ENCODE data around the gene LYPD6. TPM values are rescaled to one million over a fixed set of nuclear protein-coding genes. Genes with fewer than 3 reads are reported as not detected.
"Not testable (repeated sequence)": the region's sequence is repeated elsewhere in the genome, so short reads cannot be mapped to it uniquely, and the experiment has no call there.

Gene LYPD6, protein sequence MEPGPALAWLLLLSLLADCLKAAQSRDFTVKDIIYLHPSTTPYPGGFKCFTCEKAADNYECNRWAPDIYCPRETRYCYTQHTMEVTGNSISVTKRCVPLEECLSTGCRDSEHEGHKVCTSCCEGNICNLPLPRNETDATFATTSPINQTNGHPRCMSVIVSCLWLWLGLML
- total RNA-seq: not detected

DNA sequence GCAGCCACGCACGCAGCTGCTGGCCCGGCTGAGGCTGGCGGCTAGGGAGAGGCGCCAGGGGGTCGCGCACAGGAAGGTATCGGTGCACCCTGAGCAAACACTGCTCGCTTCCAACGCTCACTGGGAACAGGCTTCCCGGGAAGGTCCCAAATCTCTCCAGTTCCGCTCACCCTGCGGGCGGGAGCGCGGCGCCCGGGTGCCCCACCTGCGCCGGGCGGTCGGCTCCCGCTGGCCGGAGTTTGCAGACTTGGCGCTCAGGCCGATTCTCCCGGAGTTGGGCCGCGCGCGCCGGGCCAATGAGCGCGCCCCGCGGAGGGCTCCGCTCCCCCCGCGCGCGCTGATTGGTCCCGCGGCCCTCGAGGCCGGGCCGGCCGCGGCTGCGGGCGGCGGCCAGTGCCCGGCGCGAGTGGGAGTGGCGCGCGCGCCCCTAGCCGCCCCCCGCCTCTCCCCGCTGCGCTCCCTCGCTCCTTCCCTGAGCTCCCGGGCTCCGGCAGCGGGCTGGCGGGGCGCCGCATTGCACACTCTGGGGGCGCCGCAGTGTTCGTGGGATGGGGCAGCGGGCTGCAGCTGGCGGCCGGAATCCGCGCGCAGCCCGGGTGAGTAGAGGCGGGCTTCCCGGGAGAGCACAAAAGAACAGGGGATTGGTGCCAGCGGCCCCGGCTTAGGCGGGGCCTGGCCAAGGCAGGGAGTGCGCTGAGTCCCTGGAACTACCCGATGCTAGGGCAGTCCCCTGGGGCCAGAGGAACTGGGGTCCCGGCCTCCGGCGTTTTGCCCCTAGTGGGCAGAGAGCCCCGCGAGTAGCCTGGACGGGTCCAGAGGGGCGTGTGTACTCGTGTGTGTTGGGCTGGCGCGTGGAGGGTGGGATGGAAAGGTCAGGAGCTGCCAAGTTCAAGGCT lies at the start of gene LYPD6:
TSS of gene LYPD6 (plus strand) at position 461 of the 896 bp plus-strand sequence. CDS start 107,122 bp downstream, outside the sequence.
- DNase-seq: no peak

DNA sequence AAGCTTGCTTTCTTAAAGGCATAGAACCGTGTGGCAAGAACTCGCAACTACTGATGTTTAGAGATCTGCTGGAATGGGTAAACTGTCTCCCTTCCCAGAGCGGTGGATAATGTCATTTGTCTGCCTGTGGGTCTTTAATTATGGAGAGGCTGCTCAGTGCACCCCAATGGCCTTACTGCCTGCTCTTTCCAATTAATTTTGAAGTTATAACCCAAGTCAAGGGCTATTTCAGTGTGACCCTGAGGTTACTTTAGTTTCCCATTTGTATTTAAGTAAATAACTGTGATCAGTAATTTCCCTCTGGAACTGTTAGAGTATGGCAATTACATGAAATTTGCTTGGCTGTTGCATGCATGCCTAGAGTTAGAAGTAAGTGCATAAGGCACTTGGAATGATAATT lies 48.9 kb upstream of the LYPD6 start:
- DNase-seq: no peak

DNA sequence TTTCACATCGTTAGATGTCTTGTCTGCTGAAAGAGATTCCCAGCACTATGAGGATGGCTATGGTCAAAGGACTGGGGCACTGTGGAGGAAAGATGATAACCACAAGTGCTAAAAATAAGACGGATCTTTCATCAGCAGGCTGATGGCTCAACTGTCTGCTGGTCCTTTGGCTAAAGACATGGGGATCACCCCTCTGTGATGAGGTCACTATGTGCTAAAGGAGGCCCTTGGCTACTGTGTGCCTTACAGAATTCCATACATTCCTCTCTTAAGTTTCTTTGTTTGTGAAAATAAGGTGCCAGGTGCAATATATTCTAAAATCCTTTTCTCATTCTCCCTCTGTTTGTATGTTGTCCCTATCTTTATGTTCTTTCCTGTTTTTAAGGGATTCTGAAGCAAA lies 39.7 kb upstream of the LYPD6 start:
- no peak for DNase-seq

DNA sequence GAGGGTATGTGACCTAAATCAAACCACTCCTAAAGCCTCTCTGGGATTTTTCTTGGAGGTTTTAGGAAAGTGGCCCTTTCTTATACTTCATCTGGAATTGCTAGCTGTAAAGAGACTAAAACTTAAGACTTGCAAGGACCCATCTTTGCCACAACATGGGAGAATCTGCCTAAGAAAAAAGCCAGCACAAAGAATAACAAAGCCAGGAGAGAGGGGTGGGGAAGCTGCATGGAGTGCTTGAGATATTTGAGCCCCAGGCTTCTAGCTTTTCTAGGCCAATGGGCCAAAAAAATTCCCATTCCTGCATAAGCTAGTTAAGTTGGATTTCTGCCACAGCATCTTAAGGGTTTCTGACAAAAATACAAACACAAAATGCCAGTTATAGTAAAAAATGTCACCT lies 38.5 kb upstream of the LYPD6 start:
- DNase-seq: no peak

DNA sequence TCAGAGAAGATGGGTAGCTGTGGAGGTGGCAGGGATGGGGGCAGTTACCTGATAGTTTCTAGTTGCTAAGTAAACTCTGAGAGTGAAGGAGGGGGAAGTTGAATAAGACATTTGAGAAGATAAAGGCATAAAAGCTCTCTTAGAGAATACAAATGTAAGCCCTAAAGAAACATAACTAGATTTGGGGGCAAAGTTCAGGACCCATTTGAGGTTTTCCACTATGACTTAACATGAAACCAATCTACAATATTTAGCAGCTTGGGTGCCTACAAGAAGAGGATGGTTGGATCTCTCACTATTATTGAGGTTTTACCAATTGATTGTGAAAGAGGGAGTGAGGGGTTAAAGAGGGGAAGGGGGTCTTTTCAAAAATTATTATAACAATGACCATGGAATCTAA lies 34.4 kb upstream of the LYPD6 start:
- no peak for DNase-seq

DNA sequence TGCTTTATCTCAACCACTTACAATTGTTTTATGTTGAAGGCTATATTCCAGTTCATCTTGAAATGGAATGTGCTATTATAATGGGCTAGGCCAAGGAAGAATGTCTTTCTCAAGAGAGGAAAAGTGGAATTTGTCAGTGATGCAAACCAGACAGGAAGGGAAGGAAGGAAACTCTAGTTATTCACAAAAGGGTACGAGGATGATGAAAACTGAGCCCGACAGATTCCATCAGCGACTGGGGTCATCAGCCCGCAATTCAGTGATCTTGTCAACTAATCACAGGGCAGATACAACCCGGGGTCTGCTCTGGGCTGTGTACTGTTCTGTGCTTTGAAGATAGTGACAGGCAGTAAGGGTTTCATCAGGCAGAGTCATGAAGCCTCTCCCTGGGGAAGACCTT lies 23.4 kb upstream of the LYPD6 start:
- no peak for DNase-seq

DNA sequence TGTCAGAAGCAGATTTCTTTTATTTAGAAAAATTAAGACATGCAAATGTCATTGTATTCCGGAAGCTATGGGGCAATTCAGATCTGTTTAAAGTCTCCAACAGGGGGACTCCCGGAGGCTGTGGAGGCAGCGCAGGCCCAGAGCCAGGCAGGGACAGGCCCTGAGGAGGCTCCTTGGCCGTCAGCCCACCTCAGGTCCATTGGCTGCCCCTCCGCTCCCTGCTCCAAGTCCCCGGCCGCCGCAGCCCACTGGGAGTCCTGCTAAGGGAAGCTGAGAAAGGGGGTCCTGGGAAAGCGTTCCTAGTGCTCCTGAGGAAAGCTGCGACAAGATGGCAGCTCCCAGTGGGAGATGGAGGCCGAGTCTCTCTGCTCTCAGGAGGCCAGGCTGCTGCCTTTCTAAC lies 20.0 kb upstream of the LYPD6 start:
- DNase-seq: no peak

DNA sequence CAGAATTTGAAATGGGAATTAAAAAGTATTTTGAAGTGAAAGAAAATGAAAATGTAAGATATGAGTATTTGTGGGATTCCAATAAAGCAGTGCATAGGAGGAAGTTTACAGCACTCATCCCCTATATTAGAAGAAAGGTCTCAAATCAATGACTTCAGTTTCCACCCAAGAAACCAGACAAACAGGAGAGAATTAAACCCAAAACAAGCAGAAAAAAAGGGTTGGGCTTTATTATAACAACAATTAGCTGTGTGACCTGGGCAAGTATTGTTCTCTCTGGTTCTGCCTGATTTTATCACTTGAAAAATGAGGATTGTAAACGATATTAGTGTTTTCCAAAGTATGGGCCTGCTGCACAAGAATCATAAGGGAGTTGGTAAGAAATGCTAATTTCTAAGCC lies 18.3 kb upstream of the LYPD6 start:
- no peak for DNase-seq

DNA sequence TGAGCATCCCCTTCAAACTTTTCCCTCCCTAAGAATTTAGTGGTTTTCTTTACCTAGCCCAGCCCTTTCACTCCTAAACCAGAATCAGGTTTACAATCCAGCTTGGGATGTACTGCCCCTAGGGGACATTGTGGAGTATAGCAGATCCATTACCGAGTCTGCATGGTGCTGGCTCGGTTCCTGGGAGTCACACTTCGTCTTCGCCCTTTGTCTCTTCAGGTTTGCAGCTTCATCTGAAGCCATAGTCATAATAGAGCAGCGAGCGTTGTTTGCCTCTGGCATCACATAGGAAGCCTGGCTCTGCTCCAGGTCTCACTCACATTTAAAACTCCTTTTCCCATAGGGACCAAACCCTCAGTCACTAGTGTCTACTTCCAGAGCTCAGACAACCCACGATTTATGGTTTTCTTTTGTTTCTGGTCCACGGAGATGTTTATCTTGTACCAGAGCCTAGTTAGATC lies 16.8 kb upstream of the LYPD6 start:
- no peak for DNase-seq

DNA sequence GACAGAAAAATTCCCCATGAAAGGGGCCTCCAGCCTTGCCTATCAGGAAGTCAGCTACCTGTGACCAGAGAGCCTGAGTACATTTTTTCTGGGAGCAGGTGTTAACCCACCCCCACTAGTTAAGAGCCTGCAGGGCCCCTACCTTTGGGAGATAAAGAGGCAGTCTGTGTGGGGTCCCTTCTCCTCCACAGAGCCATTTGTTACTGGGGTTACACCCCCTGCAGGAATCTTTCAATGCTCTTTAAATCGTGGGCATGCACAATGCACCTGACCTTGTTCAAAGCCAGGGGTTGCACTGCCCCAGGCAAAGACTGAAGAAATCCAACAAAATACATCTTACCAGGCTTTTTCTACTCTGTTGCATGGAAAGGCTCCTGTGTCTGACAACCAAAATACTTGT lies 15.7 kb upstream of the LYPD6 start:
- DNase-seq: no peak

DNA sequence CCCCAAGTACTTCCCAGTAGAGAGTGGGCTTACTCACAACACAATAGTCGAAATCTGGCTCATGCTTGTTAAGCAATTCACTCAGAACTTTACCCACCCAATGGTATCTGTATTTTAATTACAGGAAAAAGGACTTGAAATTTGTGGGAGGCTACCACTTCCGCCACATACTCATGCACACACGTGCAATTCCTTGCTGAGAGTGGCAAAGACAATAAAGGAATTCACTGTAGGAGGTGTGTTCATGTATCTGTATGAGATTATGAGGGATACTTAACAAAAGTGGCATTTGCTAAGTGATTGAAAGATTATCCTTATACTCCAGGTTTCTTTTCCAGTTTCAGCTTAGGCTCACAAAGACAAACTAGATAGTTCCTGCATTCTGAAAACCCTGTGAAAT lies 14.9 kb upstream of the LYPD6 start:
- no peak for DNase-seq

DNA sequence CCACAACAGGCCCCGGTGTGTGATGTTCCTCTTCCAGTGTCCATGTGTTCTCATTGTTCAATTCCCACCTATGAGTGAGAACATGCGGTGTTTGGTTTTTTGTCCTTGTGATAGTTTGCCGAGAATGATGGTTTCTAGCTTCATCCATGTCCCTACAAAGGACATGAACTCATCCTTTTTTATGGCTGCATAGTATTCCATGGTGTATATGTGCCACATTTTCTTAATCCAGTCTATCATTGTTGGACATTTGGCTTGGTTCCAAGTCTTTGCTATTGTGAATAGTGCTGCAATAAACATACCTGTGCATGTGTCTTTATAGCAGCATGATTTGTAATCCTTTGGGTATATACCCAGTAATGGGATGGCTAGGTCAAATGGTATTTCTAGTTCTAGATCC lies 11.8 kb upstream of the LYPD6 start:
- DNase-seq: not testable (repeated sequence)

DNA sequence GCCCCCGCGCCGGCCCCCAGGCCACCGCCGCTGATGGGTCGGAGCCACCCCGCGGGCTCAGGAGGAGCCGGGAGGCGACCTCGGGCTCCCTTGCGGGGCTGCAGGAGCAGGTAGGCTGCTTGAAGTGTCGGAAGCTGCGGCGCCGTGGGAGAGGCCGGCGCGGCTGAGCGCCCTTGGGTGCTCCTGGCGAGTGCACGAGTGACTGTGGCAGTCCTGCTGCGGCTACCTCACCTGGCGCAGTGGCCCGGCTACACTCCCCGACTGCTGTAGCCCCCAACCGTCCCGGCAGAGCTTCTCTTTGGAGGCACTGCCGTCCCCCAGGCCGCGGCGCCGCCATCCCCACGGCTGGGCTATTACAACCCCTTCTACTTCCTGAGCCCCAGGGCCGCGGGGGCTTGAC lies 10.0 kb upstream of the LYPD6 start:
- no peak for DNase-seq

DNA sequence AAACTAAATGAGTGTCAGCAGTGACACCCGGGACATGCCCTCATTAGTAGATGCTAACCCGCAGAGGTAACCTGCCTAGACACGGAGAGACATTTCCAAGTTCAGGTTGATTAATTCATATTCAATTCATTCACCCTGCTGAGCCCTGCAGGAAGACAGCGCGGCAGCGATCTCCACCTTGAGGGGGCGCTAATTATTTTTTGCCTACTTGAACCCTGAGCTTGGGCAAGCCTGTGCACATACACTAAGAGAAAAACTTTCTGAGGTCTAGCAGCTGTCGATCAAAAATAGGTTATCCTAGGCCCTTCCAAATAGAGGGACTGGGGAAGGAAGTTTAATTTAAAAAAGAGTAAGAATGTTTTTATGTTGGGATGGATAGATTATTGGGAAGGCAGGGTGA lies 1.3 kb upstream of the LYPD6 start:
- DNase-seq: no peak

DNA sequence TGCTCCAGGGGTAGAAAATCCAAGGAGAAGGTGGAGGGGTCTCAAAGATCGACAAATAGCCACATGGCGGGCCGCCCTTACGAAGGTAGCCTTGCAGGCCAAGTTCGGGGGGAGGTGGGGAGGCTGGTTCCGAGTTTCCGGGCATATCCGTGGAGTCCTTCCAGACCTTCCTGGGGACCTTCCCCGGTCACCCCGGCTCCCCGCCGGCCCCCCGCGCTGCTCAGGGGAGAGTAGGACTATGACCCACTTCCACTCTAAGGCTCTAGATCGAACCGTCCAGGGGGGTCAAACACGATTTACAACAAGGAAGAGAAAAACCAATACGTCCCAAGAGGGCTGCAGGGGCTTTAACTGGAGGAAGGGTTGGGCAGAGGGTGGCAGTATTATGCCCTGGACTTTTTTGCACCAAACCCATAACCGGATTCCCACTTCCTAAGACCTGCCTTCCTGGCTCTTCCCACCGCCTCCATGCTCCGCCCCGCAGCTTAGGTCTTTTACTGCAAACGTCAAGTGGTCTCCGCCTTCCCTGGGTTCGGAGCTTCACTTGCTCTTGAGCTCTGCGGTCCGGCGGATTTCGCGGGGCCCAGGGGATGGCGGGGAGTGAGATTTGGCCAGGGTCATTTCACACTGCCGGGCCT lies 779 bp upstream of the LYPD6 start:
- DNase-seq: no peak

DNA sequence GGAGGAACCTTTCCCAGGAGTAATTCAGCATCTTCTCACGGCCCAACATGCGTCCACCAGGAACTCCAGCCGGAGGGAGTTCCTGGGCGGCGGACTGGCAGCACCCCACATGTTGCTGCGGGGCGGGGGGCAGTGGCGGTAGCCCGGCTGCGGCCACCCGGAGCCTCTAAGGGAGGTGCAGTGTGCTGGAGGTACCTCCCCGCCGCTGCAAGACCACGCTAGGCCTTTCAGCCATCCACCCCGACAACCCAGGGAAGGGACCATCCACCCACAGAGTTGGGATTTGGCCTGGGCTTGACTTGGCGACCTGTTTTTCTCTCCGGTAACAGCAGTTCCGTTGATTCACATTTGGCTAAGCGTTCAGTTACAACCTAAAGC lies 625 bp downstream of the LYPD6 start:
- DNase-seq: no peak

DNA sequence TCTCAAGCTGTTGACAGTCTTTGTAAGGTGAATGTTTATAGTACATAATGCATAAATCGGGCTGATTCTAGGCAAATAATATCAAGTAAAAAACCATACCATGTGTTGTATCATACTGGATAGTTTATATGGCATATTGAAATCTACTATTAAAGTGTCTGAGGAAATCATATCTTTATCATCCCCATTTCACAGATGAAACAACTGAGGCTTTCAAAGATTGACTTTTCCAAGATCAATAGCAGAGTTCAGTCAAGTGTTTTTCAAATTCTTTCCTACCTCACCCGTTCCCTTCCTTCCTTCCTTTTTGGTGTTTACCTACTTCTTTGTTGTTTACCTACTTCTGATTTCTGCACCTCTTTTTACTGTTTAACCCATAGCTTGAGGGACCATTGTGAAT lies 2.0 kb downstream of the LYPD6 start:
- DNase-seq: no peak

DNA sequence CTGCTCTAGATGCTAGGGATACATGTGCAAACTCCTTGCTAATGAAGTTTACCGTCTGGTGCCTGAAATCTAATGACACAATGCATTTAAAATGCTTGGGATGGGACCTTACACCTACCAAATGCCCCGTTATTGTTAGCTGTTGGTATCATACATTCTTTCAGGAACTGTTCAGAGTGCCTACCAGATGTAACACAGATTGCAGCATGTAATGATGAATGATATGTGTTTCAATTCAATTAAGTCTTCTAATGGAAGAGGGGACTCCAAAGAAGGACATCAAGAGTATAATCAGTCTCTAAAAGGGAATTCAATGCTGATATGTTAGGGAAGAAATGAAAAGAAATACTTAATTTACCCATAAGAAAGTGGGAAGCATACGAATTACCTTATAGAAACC lies 3.2 kb downstream of the LYPD6 start:
- no peak for DNase-seq

DNA sequence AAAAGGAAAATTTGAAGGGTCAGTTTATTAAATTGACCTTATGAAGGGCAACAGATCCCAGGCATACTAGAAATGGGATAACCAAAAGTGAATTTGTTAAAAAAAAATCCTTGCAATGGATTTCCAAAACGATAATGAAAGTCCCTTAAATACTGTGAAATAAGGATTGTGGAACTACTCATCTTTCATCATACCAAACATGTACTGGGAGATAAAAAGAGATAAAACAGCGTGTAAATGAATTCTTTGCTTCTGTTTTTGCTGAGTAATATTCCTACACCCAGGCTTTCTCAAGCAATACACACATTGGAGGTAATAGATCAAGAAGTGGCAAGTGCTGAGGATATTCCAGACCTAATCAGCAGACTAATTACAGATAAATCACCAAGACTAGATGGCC lies 3.8 kb downstream of the LYPD6 start:
- DNase-seq: no peak

DNA sequence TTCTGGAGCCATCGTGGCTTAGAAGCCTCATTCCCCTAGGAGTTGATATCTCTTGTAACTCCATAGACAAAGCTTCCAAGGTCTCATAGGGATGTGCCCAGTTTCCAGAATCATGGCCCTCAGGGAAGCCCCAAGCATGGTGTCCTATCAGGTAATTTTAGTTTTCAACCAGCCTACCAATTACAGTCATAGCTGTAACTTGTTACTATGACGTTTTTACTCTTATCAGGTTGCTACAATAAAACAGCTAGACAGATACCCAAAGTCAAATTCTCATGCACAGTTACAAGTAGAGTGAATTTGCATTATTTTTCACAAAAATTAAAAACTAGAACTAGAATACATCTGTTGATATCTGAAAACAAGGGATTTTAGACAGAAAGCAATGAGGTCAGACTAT lies 8.9 kb downstream of the LYPD6 start:
- no peak for DNase-seq

DNA sequence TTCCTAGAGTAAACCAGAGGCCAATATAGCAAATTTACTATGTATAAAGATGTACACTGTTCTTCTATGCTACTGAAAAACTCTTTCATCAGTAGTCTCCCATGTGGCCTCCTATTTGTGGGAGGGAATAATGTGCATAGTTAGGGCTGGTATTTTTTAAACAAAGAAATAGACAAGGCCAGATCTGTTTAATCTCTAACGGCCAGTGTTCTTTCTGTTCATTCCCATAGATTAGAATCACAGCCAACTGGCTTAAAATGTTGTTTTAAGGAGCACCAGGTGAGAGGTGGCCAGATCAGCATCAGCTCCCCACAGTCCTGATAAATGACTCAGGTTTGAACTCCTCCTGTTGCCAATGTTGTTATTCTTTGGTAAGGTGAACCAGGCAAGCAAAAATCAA lies 12.1 kb downstream of the LYPD6 start:
- no peak for DNase-seq

DNA sequence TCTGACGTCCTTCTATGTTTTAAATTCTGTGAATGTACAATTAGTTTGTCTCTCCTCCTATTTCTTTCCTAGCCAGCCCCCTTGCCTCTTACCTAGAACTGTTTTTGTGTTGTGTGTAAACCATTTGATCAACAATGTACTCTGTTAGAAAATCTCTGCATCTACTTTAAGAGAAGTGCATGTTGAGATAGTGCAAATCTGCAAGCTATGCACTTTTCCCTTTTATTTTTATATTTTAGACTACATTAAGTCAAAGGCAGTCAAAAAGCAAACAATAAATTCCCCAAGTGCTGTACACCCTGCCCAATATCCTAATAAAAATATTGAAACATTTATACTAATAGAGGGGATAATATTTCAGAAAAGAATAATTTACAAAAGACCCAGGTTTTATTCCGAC lies 13.7 kb downstream of the LYPD6 start:
- no peak for DNase-seq

DNA sequence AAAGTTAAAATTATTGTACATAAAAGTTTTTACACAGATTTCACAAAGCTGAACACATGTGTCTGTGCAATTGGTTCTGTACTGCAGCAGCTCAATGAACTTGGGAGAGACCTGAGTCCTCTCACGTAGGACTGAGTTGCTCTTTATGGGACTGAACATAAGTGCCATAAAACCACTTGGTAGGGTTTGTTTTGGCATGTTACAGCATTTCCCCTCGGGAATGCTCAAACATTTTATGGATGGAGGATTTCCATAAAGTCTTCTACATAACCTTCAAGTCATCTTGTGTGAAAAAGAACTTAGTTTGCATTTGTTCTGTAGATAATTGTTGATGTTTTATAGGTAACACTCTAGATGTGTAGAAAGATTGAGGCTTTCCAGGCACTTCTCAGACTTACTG lies 15.9 kb downstream of the LYPD6 start:
- DNase-seq: no peak

DNA sequence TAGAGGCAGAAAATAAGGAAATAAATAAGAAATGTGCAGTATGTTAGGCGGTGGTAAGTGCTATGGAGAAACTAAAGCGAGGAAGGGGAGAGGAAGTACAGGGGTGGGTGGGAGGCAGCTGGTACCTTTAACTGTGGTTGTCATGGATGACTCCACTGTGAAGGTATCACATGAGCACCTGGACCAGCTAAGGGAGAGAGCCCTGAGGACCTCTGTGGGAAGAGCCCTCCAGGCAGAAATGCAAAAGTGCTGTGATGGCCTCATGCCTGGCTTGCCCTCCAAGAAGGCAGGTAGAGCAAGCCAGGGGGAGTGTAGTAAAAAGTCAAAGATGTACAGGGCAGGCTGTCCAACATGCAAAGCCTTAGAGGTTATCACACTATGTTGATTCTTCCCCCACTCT lies 17.9 kb downstream of the LYPD6 start:
- DNase-seq: no peak

All from effector CD4-positive, alpha-beta T cell (primary cell).